CD8-positive, alpha-beta memory T cell (primary cell): ENCODE data around the gene MYH9. TPM values are rescaled to one million over a fixed set of nuclear protein-coding genes. Genes with fewer than 3 reads are reported as not detected.

Source experiments
- polyA plus RNA-seq: library from polyadenylated mRNA; unstranded; fragments of 300-500 nt; fragmentation: Illumina TruSeq; gene quantifications from one replicate; pipeline ENCODE4 v1.2.3, GENCODE V29; 2021
- total RNA-seq, 2 experiments: library from RNA; stranded (reverse); gene quantifications; one replicate each; pipeline ENCODE4 v1.2.3, GENCODE V29; 2021

MYH9 gene
- total and polyA plus RNA-seq, 3 experiments from 2014 or later, result 425 to 684 (median 680) TPM

Other genes starting within 250 kb of the MYH9 start
- 10 to 100 TPM; 43.1 to 48.3 TPM for gene APOL3, start 227.2 kb downstream of the MYH9 start, total RNA-seq
- gene APOL3, start 227.2 kb downstream of the MYH9 start, polyA plus RNA-seq, result 102 TPM
- under 1 TPM; 0.42 to 0.46 TPM for gene APOL4, start 186.2 kb downstream of the MYH9 start, total RNA-seq
- not detected for gene APOL4, start 186.2 kb downstream of the MYH9 start, polyA plus RNA-seq
- gene APOL2, start 148.4 kb downstream of the MYH9 start, total RNA-seq, result 10 to 100 TPM; 59.0 to 62.8 TPM
- 27.1 TPM for gene APOL2, start 148.4 kb downstream of the MYH9 start, polyA plus RNA-seq
- gene APOL1, start 134.8 kb downstream of the MYH9 start, total RNA-seq, result 10 to 100 TPM; 32.8 to 34.3 TPM
- gene APOL1, start 134.8 kb downstream of the MYH9 start, polyA plus RNA-seq, result 25.6 TPM
- gene TXN2, start 93.7 kb upstream of the MYH9 start, total RNA-seq, result 100 to 1,000 TPM; 122 to 126 TPM
- 127 TPM for gene TXN2, start 93.7 kb upstream of the MYH9 start, polyA plus RNA-seq
- gene FOXRED2, start 119.1 kb upstream of the MYH9 start, total RNA-seq, result 10 to 100 TPM; 23.7 to 27.6 TPM
- gene FOXRED2, start 119.1 kb upstream of the MYH9 start, polyA plus RNA-seq, result 1.8 TPM
- 100 to 1,000 TPM; 333 to 341 TPM for gene EIF3D, start 141.2 kb upstream of the MYH9 start, total RNA-seq
- 140 TPM for gene EIF3D, start 141.2 kb upstream of the MYH9 start, polyA plus RNA-seq